Coronary artery (tissue), 2 donors: ENCODE data around the gene USP6.
A peak's percentile ranks its signal among the peaks of the same experiment; 100 is the strongest.

Experiments used
- DNase-seq: peaks from one replicate; pipeline ENCODE4 v3.0.0-alpha.2; 2017; ENCODE audit warnings: low spot score
- H3K27ac ChIP-seq, 2 donors: fragments of 200-600 bp; sonication (generic); one replicate each; pipeline ENCODE4 v1.5.1; 2016 to 2019
- H3K4me3 ChIP-seq: fragments of 200-600 bp; sonication (generic); 2 replicates; pipeline ENCODE4 v1.5.1; 2016; ENCODE audit warnings: mild to moderate bottlenecking, moderate library complexity
- CTCF ChIP-seq: fragments of 200-600 bp; sonication (generic); IDR thresholded peaks from one replicate; pipeline ENCODE4 v1.5.1; 2019; ENCODE audit warnings: antibody characterized with exemption

USP6 gene

GRCh38 chr17:5080591-5080990 lies 35.2 kb upstream of the USP6 start:
- no peak for DNase-seq
- no peak overlapping the region for H3K4me3 ChIP-seq
- TF ChIP-seq CTCF, result no peak
- no peak overlapping the region for H3K27ac ChIP-seq

GRCh38 chr17:5092218-5093010 lies 23.4 kb upstream of the USP6 start:
- no peak overlapping the region for H3K27ac ChIP-seq
- no peak for TF ChIP-seq CTCF
- no peak for DNase-seq
- H3K4me3 ChIP-seq, result no peak overlapping the region

GRCh38 chr17:5096731-5097100 lies 19.1 kb upstream of the USP6 start:
- TF ChIP-seq CTCF, result no peak
- peak overlapping the region; percentile 65 for H3K4me3 ChIP-seq
- H3K27ac ChIP-seq, result peak overlapping the region in 1 of 2 donors; percentile 29
- DNase-seq, result no peak

GRCh38 chr17:5097101-5097834 lies 18.6 kb upstream of the USP6 start:
- no peak for DNase-seq
- Histone ChIP-seq H3K4me3 (peak overlapping the region; percentile 65), H3K27ac (peak overlapping the region in 1 of 2 donors; percentile 29)
- TF ChIP-seq CTCF, result no peak

- DNase-seq, result no peak
- no peak for TF ChIP-seq CTCF
- no peak overlapping the region for H3K4me3 ChIP-seq
- no peak overlapping the region for H3K27ac ChIP-seq
Observed at GRCh38 chr17:5099271-5099670, 16.6 kb upstream of the USP6 start.

- DNase-seq, result no peak
- TF ChIP-seq CTCF, result no peak
- Histone ChIP-seq H3K4me3 (no peak overlapping the region), H3K27ac (no peak overlapping the region)
Observed at GRCh38 chr17:5100832-5101231, 15.0 kb upstream of the USP6 start.

GRCh38 chr17:5110816-5111215 lies 5.0 kb upstream of the USP6 start:
- TF ChIP-seq CTCF, result no peak
- Histone ChIP-seq H3K4me3 (peak overlapping the region; percentile 75), H3K27ac (no peak overlapping the region)
- no peak for DNase-seq
